CD4-positive, alpha-beta T cell treated with Interleukin-21 for 1 hour (primary cell): ENCODE data around the gene C3orf85.
"Not testable (repeated sequence)": the region's sequence is repeated elsewhere in the genome, so short reads cannot be mapped to it uniquely, and the experiment has no call there.

Experiments
- DNase-seq: peaks from one replicate; pipeline ENCODE4 v3.0.0-alpha.2; 2020

C3orf85 gene, protein sequence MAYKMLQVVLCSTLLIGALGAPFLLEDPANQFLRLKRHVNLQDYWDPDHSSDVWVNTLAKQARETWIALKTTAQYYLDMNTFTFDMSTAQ

GRCh38 chr3:109136523-109136922 lies at the start of gene C3orf85:
TSS of gene C3orf85 (plus strand) at chr3:109136719. CDS start at chr3:109136848, 129 bp downstream.
- DNase-seq: no peak

DNA sequence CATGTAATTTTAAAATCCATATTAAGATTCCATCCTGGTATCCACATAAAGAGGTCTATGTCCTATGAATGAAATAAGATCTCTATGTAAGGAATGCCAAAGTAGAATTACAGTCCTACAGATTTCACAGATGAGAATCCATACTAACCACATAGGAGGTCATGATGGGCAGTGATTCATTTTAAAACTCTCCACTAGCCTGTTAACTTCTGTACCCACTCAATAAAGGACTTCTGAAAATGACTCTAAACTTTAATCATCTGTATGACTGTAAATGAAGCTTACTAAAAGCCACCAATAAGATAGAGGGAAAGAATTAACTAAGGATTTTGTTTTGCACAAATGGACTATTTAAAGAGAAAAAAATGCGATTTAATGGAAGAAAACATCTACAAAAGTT lies 47.3 kb upstream of the C3orf85 start:
- no peak for DNase-seq

DNA sequence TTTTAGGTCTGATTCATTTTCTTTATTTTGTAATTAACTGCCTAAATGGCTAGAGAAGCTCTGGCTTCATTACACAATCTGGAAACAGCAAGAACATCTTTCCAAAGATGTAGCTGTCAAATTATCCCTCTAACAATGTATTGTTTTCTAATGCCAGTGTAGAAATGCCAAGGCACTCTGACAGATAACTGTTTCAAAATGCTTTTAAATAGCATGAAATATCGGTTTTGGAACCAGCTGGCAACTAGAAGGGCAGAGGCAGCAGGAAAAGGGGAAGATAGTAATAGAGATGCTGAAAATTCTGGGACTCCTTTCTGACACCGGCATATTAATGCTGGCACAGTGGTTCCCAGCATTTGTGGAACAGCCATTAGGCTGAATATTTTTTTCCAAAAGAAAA lies 44.7 kb upstream of the C3orf85 start:
- no peak for DNase-seq

DNA sequence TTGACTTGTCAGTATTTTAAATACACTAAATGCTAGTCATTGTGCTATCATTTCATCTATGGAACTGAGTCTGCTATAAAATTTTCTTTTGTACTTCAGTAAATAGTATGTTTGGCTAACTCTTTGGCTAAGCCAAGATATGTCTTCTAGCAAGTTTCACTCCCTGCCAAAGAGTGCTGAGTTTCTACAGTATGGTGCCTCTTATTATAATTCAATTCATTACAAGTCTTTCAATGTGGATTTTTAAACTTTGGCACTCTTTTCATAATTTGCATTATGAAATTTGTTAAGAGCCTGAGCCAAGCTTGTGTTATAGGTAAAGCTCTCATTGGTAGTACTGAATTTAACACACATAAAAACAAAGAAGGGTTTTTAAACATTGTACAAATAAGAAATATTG lies 43.0 kb upstream of the C3orf85 start:
- DNase-seq: no peak

DNA sequence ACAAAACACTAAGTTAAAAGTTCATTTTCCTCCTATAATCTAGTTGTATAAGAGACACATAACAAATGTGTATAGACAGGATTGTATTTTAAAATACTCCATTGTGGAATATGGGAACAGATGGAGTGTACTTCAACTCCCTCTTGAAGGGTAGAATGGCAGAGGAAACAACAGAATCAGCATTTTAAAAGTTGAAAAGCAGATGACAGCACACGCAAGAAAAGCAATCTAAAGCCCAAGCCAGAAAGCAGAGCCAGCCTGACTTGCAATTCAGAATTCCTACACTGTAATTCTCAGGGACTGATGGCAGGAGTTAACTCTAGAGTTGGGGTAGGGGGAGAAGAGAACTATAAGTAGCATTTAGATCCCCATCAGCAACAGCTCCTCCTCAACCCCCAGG lies 41.4 kb upstream of the C3orf85 start:
- DNase-seq: no peak

- DNase-seq: no peak
These were observed 38.4 kb upstream of the C3orf85 start for GRCh38 chr3:109098079-109098644.

DNA sequence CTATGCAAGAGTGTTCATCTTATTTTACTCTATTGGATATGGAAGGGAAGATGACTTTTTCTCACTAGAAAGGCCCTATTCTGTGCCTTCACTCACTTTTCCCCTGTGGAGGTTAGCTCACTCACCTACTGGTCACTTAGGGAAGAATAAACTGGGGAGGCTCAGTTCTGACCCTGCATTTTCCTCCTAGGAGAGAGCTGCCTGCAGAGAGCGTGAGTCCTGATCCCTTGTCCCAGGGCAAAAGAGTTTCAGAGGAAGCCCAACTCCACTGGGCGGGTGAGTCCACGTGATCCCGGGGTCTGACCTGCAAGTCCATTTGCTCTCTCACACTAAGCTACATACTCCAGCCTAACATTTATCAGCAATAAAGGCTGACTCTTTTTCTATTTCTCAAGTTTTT lies 26.9 kb upstream of the C3orf85 start:
- DNase-seq: no peak

- DNase-seq: no peak
These were observed 23.4 kb upstream of the C3orf85 start for GRCh38 chr3:109112946-109113760.

- no peak for DNase-seq
These were observed 21.8 kb upstream of the C3orf85 start for GRCh38 chr3:109114746-109115145.

GRCh38 chr3:109115451-109115850 lies 21.1 kb upstream of the C3orf85 start:
- no peak for DNase-seq

- no peak for DNase-seq
These were observed 20.5 kb upstream of the C3orf85 start for GRCh38 chr3:109116031-109116430.

GRCh38 chr3:109117939-109118338 lies 18.6 kb upstream of the C3orf85 start, which contains the start of gene MORC1:
TSS of gene MORC1 (minus strand) at chr3:109118134. CDS start at chr3:109118059, 75 bp downstream.
- DNase-seq: no peak

DNA sequence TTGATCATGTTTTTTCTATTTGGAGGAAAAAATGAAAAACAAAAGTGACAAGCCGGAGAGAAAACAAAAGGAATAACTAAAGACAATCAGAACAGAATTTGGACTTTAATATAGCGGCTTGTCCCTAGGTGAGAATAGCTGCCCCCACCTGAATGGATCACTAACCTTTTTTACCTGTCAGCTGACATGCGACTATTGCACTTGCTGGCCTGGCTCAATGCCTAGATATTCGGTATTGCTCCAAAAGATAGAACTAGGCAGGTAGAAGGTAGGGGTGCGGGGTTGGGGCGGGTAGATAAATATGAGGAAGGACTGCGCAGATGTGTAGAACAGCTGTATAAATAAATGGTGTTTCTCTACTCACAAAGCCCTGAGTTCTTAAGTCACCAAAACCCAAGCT lies 17.9 kb upstream of the C3orf85 start:
- no peak for DNase-seq

GRCh38 chr3:109122690-109123089 lies 13.8 kb upstream of the C3orf85 start:
- no peak for DNase-seq

DNA sequence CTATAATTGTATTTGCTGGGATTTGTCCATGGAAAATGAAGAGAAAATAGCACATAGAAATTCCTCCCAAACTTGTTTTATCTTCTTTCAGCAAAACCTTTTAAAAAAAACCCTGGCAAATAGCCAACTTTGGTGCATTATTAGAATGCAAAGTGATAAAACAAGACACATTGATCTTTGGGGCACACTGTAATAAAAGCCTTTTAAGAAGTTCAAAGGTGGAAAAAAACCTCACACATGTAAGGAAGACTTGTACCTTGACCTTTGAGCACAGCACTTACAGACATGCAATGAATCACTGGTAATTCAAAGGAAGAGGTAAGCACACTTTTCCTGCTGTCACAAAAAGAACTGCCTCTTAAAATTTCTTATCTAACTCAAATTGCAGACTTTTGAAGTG lies 10.6 kb upstream of the C3orf85 start:
- DNase-seq: no peak

- DNase-seq: no peak
These were observed 9.0 kb upstream of the C3orf85 start for GRCh38 chr3:109127553-109127952.

GRCh38 chr3:109131276-109131675 lies 5.2 kb upstream of the C3orf85 start:
- DNase-seq: no peak

DNA sequence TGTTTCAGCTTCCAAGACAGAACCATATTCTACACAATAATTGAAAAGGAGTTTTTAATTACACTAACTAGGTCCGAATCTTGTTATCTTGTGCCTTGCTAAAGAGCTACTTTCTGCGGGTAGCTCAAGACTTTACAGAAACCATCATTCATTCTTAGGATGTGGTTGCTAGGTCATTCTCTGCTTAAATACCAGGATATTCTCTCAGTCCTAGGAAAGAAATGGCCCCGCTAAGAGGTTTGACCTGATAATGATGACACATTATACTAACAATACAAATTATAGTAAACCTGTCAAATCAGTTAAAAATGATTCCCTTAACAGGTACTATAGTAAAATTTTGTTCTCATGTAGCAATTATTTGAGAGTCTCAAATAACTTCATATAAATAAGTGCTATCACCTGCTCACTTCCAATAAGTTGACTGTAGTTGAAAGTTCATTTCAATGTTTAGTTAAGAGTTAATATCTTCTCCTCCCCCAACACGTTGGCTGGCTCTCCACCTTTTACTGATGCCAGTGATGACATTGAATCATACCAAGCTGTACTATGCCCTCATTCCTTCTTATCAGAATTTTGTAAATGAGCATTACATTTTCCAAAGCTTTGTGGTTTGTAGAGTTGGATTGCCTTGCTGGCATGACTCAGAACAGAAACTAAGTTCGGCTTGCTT lies 3.6 kb upstream of the C3orf85 start:
- DNase-seq: no peak

DNA sequence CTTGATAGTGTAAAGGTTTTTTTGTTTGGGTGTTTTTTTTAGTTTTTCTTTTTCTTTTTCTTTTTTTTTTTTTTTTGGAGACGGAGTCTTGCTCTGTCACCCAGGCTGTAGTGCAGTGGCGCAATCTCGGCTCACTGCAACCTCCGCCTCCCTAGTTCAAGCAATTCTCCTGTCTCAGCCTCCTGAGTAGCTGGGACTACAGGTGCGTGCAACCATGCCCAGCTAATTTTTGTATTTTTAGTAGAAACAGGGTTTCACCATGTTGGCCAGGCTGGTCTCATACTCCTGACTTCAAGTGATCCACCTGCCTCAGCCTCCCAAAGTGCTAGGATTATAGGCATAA lies 3.1 kb upstream of the C3orf85 start:
- not testable (repeated sequence) for DNase-seq

GRCh38 chr3:109137761-109138160 lies 1.2 kb downstream of the C3orf85 start:
- no peak for DNase-seq

GRCh38 chr3:109140318-109140717 lies 3.8 kb downstream of the C3orf85 start:
- no peak for DNase-seq

DNA sequence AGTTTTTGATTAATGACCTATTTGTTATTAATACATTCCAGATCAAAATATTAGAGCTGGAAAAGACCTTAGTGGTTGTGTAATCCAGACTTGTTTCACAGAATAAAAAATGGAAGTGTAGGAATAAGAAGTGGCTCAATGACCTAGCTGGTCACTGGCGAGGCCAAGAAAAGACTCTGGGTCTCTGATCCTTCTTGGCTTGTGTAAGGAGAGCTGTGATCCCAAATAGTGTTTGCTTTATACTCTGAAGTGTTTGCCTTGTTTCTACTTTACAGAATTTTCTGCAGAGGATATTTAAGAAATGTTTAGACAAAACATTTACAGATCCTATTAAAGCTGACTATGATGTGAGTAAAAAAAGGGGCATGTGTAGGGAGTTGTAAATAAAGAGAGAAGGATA lies 7.1 kb downstream of the C3orf85 start:
- DNase-seq: no peak

DNA sequence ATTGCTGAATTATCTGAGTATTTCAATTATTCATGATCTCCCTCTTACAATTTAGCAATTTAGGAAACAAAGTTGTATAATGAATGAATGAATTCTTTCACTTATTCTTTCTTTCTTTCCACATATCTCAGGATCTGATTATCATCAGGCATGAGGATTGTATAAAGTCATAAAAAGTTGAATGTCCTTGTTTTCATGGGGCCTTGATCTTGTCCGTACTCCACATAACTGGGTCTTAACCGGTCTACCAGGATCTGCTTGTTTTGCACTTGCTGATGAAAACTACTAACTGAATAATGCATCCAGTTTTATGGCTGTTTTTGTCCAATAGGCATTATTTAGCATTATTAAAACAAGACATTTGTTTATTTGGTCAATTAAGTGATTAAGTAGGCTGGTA lies 12.6 kb downstream of the C3orf85 start:
- no peak for DNase-seq

GRCh38 chr3:109152320-109152719 lies 15.8 kb downstream of the C3orf85 start:
- no peak for DNase-seq
